SKM-1 treated with dmso at 0.1 percent for 144 hours (cell line): Measurements from ENCODE around the gene OR51G1.
"Not testable (repeated sequence)": the region's sequence is repeated elsewhere in the genome, so short reads cannot be mapped to it uniquely, and the experiment has no call there.

ENCODE experiments used
- DNase-seq: peaks from one replicate; lab custom pipeline; 2025; ENCODE audit not compliant: unreplicated experiment; lab: John Stamatoyannopoulos, UW

Gene OR51G1, protein sequence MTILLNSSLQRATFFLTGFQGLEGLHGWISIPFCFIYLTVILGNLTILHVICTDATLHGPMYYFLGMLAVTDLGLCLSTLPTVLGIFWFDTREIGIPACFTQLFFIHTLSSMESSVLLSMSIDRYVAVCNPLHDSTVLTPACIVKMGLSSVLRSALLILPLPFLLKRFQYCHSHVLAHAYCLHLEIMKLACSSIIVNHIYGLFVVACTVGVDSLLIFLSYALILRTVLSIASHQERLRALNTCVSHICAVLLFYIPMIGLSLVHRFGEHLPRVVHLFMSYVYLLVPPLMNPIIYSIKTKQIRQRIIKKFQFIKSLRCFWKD

DNA sequence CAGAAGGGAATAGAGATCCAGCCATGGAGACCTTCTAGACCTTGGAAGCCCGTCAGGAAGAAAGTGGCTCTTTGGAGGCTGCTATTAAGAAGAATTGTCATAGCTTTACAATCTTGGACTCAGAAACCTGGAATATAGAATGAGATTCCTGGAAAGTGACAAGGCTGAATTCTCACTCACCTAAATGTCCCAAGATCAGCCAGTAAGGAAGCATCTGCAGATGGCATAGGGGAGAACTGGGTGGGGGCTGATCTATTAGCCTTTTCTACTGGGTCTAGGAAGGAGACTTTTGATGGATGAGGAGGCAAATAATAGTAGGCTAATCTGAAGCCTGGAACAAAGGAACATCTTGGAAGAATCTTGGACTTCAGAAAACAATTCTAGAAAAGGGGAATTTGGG is at the start of gene OR51G1:
TSS of gene OR51G1 (minus strand) at position 101 of the 400 bp plus-strand sequence. CDS start at position 101, 0 bp downstream.
- no peak for DNase-seq

DNA sequence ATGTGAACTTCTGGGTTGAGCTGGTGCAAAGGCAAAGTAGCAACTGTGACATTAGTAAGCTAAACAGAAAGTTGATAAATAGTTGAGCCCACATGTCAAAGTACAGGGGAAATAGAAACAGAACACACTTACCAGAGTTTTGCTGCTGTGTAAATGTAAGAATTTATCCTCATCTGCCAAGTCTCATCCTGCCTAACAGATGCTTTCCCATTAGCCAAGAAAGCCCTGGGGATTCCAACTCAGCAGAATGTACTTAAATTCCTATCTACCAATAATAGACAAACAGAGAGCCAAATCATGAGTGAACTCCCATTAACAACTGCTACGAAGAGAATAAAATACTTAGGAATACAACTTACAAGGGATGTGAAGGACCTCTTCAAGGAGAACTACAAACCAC is 38.7 kb upstream of the OR51G1 start:
- no peak for DNase-seq

DNA sequence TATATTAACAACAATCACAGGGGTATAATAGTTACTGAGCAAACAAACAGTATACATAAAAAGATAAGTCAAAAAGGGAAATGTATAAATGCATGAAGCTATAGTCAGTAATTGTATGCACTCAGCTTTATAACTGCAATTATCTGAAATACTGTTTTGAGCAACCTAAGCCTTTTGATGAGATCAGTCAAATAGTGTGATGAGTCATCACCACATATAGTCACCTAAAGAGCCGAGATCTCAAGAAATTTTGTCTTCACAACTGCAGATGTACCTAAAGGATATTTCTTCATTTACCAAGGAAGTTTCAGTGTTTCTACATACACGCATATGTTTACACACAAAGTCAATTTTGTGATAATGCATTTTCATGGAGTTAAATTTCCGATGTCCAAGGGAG is 36.7 kb upstream of the OR51G1 start:
- no peak for DNase-seq

DNA sequence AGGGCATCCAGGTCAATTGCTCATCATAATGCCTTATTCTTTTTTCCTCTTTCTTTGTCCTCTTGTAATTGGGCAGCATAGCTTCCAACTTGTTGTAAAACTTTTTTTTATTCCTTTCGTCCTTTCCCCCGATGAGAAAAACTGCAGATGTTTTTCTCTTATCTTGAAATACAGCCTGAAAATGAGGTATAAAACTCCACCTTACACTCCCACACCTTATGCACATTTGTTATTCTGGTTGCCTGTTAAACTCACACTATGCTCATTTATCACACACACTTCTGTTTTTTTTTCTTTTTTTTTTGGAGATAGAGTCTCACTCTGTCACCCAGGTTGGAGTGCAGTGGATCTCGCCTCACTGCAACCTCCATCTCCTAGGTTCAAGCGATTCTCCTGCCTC is 33.3 kb upstream of the OR51G1 start:
- DNase-seq, result no peak

DNA sequence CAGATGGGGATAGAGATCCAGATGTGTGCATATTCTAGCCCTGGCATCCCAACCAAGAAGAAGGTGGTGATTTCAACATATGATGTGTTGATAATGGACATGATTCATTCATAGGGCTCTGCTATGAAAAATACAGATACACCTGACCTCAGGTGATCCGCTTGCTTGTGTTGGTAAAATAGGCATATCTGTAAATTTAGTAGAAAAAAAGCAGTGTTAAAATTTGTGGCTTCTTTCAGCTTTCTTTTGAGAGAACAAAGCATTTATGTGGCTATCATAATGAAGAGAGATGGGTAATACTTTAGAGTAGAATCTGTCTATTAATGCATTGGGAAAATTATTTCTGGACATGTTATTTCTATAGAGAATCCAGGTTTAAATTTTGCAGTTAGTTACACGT is 31.5 kb upstream of the OR51G1 start, which contains the start of gene OR51A2:
TSS of gene OR51A2 (minus strand) at position 101 of the 400 bp plus-strand sequence. CDS start at position 101, 0 bp downstream.
- DNase-seq, result not testable (repeated sequence)

DNA sequence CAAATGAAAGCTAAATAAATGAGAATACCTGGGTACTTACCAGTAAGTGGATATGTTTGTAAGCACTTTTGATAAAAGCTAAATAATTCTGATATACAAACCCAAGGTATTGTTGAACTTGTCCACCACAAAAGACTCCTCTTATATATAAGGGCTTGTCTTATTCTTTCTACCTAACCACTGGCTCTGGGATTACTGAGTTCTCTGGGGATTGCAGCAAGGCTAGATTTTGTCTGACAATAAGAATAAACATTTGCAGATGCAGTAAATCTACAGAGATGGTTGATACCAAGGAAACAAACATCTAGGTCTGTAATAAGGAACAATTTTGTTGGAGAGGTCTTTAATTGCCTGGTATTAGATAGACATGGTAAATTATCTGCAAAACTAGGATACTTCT is 23.4 kb upstream of the OR51G1 start, which contains the start of gene OR51A4:
TSS of gene OR51A4 (minus strand) at position 101 of the 400 bp plus-strand sequence. CDS start 505 bp downstream, outside the sequence.
- no peak for DNase-seq

DNA sequence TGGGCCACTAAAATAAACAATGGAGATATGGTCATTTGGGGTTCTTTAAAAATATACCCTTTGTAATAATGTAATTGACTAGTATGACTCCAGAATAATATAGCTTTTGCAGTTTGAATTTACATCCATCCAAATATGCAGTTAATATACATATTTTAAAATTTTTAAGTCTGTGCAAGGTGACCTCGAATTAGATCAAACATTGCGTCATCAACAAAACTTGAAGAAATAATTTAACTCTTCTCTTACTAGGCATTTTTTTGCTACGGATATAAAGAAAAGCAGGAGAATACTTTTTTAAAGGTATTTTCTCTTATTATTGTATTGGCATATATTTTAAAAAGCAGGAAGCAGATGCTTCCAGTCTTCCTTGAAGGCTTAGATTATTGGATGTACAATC is 12.6 kb upstream of the OR51G1 start:
- DNase-seq, result no peak

DNA sequence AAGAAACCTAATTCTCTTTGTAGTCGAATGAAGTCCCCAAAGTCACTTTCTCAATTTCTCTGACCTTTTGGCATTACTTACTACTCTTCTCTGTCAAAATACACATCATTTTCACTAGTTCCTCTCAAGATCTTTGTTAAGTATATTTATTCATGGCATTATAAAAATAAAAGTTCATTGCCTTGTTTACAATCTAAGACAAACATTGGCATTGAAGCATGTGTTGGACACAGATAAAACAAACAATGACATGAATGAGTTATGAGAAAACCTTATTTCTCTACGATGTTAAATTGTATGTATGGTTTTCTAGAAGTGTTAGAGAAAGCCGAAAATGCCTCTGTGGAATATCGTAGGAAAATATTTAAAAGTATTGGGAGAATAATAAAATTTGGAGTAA is 8.6 kb upstream of the OR51G1 start:
- DNase-seq, result no peak

DNA sequence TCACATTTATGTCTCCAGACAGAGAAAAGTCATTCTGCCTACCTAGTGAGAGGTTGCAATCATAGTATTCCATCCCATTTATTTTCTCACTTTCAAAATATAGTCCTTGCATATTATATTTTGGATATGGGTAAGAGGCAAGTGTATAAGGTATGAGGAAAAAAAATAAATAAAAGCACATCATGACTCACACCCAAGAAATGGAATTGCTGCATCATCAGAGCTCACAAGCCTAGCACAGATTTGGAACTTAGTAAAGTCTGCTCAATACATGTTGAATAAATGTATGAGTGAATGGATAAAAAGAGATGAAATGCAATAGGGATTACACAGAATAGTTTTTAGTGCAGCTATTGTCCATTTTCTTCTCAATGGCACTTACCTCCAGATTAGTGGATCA is 2.5 kb upstream of the OR51G1 start:
- DNase-seq, result no peak

DNA sequence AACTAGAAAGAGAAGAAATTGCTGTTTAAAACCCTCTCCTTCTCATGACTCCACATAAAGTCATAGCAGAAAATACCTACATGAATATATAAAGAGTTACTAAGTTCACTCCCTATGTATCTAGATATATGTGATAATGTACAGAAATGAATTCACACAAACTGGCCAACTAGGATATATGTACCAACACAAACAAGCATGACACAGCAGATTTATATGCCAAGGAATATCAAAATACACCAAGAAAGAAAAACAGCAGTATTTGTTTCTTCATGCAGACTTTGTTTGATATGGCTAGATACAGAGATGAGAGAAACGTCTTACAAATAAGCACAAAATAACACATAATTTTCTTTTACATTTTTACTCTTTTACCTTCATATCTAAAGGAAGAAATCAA is 1.8 kb downstream of the OR51G1 start:
- DNase-seq, result no peak

DNA sequence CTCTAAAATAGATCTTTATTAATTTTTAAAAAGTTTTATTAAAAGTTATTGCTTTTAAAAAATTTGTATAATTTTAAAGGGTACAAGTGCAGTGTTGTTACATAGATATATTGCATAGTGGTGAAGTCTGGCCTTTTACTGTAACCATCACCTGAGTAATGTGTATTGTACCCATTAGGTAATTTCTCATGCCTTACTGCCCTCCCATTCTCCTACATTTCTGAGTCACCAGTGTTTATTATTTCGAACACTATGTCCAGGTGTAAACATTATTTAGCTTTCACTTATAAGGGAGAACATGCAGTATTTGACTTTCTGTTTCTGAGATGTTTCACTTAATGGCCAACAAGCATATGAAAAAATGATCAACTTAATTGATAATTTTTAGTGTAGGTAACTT is 2.3 kb downstream of the OR51G1 start:
- no peak for DNase-seq

DNA sequence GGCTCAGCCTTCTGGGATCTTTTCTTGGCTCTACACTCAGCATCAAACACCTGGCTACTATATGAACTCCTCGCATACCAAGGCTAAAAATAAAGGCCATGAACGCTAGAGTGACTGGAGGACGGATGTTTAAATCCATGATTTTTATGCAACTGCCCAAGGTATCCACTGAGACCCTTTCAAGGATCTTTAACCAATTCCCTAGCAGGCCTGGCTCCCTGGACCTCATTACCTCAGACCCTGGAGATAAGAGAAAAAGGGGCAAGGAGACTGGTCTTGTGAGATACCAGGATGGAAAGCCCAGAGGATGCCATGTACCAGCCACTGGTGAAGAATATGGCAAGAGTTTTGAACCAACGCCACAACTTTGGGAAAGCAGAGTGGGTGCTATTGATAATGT is 4.9 kb downstream of the OR51G1 start, which contains the start of gene OR51G2:
TSS of gene OR51G2 (minus strand) at position 101 of the 400 bp plus-strand sequence. CDS start 3,687 bp downstream, outside the sequence.
- no peak for DNase-seq

DNA sequence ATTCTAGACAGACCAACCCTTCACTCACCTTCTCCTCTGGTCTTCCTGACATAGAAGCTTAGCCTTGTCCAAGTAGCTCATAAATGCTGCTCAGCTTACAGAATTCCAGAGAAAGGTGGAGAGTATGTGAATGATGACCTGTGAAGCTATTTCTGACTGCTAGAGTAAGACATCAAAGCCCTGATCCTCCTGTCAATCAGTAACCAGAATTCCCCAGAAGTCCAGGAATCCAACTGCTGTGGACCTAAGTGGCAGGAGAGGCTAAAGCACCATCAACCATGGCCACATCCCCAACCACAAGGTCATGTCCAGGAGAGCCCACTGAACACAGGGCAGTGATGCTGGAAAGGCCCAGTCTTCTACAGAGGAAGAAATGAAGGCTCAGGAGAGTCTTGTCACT is 7.6 kb downstream of the OR51G1 start:
- no peak for DNase-seq

DNA sequence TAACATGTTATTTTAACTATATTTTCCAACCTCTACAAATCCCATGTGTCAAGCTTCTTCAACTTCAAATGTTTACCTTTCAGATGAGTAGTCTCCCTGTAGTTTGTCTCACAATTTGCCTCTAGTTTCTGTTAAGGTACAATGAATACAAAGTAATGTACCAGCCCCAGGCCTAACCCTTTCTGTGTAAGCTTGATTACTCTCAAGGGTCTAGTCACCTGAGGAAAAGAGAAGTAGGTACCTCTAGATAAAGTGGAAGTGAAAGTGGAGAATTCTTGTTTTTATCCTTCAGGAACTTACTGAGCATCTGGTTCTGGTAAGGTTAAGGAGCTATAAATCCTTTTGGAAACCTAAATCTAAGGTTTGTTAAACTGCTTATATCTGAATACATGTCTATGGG is 20.7 kb downstream of the OR51G1 start, which contains the start of gene OR51A7:
TSS of gene OR51A7 (plus strand) at position 300 of the 400 bp plus-strand sequence. CDS start 3,587 bp downstream, outside the sequence.
- no peak for DNase-seq

DNA sequence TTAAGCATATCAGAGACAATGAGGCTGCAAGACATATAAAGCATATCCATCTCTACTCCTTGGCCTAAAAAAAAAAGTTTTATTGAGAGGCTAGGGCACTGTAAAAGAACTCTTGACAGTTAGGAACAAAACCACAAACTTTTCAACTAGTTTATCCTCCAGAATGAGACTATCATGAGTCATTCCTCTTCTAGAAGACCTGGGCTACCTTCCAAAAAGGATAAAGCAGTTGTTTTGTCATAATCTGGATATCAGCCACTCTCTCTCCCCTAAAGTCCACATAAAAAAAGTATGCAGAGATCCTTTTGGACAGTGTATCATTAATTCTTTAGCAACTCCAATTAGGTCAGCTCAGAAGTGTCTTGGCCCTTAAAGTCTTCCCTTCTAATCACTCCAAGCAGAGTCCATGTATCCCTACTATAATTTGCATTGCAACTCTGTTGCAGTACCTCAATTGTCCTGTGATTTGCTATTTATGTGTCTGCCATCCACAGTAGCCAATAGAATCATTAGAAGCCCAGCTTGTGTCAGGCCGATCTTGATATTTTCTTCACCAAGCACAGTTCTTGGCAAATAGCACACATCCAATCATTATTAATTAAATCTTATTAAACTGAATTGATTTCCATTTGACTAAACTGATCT is 32.0 kb downstream of the OR51G1 start:
- no peak for DNase-seq

DNA sequence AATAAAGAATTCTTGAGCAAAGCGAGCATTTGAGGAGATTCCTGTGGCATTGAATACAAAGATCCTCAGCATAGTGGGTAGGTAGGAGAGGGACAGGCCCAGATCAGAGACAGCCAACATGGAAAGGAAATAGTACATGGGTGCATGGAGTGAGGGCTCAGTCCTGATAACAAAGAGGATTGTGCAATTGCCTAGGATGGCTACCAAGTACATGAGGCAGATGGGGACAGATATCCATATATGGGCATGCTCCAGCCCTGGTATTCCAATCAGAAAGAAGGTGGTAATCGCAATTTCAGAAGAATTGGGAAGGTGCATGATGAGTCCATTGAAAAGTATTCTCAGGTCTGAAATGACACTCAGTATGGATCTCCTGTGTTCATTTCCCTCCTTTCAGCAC is 33.9 kb downstream of the OR51G1 start:
- DNase-seq, result no peak

DNA sequence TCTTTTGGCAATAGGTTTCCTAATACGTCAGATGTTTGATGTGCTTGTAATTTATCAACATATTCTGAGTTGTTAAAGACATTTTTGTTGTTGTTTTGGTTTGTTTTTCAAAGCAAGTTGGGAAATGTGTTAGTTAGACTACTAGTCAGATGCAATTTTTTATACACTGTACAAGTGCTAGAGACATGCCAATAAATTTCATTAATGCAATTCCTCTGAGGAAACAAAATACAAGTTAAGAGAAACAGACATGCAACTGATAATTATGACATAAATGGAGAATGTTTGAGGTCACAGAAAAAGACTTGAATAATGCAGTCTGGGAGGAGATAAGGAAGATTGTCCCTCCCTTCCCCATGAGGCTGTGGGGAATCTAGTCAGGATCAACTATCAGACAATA is 36.5 kb downstream of the OR51G1 start:
- DNase-seq, result no peak

DNA sequence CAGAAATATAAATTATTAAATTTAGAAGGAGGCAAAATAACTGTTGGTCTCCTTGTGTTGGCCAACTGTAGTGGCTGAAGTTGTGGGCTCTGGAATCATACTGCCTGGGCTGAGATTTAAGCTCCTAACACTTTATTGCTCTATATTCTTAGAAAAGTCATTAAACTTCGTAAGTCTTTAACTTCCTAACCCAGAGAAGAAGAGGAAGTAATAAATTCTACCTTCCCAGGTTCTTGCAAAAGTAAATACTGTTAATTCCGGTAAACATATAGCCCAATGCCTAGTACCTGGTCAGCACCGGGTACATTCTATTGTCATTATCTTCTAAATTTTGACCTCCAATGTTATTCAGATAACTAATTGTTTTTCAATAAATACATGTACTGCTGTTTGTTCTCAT is 38.0 kb downstream of the OR51G1 start:
- DNase-seq, result no peak

DNA sequence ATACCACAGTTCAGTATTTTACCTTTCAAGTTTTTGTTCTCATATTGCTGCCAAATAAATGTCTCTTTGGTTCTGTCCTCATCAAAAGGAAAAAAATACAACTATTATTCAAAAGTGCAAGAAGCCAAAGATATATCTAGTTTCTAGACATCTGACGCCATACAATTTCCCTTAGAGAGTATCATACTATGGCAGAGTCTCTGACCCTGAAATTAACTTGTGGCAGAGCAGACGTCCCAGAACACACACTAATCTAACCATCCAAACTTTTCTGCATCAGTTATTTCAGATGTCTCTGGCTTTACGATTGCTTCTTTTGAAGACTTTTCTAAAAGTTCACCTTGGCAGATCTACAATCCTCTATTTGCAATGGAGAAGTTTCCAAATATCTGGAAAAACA is 39.8 kb downstream of the OR51G1 start:
- no peak for DNase-seq

DNA sequence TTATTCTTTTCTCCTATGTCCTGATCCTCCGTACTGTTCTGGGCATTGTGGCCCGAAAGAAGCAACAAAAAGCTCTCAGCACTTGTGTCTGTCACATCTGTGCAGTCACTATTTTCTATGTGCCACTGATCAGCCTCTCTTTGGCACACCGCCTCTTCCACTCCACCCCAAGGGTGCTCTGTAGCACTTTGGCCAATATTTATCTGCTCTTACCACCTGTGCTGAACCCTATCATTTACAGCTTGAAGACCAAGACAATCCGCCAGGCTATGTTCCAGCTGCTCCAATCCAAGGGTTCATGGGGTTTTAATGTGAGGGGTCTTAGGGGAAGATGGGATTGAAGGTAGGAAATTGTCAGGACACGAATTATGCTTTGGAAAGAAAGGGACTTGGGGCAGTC is 41.6 kb downstream of the OR51G1 start:
- DNase-seq, result no peak

DNA sequence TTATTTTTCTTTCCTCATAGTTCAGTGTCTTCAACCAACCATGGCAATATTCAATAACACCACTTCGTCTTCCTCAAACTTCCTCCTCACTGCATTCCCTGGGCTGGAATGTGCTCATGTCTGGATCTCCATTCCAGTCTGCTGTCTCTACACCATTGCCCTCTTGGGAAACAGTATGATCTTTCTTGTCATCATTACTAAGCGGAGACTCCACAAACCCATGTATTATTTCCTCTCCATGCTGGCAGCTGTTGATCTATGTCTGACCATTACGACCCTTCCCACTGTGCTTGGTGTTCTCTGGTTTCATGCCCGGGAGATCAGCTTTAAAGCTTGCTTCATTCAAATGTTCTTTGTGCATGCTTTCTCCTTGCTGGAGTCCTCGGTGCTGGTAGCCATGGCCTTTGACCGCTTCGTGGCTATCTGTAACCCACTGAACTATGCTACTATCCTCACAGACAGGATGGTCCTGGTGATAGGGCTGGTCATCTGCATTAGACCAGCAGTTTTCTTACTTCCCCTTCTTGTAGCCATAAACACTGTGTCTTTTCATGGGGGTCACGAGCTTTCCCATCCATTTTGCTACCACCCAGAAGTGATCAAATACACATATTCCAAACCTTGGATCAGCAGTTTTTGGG is 42.2 kb downstream of the OR51G1 start, which contains the start of gene OR51T1:
TSS of gene OR51T1 (plus strand) at position 41 of the 641 bp plus-strand sequence. CDS start at position 41, 0 bp downstream.
- DNase-seq, result no peak

DNA sequence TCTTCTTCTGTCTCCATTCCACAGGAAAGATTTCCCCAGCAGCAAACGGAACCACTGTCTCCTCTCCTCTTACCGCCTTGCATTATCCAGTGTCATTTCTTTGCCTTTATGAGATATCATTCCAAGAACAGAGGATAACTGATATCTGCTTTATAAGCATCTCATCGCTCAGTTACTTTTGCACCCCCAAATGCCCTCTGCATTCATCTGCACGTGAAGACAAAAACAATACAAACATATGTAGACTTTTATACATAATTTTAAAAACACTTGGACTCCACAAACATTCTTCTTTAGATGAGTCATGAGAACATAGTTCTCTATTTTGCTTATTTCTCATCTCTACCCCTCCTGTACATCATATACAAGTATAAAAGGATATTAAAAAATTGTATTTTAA is 43.0 kb downstream of the OR51G1 start:
- DNase-seq, result no peak
